ENCODE results near the gene WDPCP. TPM values are rescaled to one million over a fixed set of nuclear protein-coding genes. Genes with fewer than 3 reads are reported as not detected.

WDPCP gene
- total and polyA plus RNA-seq, 2 of the 4 experiments (the other 2 are of a cell fraction): 2.2 to 10.2 TPM

- intact Hi-C loops (cut with micrococcal nuclease): no loop called here
Measured at GRCh38 chr2:63613391-63613901, 25.2 kb upstream of the WDPCP start.

More at GRCh38 chr2:63613391-63613901, 25.2 kb upstream of the WDPCP start:
- WGBS, 2 experiments (ENCODE audit: extremely low coverage in 2 of 2, insufficient read length in 1 of 2): no CpG with 5 or more reads among the region's 2 CpGs
- Histone ChIP-seq H3K9me1 (ENCODE audit: insufficient read depth, low read length) (no peaks in the 10 kb centered on the region; the same call in none of the 2 replicates), H2BK20ac (ENCODE audit: low read depth, low read length) (no peak overlapping the region), H4K5ac (ENCODE audit: low read depth, low read length) (no peak overlapping the region), H4K20me1 (ENCODE audit: insufficient read depth, low read length) (no peaks in the 10 kb centered on the region), H3K27me3 (ENCODE audit: control insufficient read depth, insufficient read depth, low read length) (no peaks in the 10 kb centered on the region), H2AFZ (replicated peaks; ENCODE audit: low read length, poor library complexity) (no peak overlapping the region), H3K79me1 (ENCODE audit: low read depth in 1 of 2, low read length in 2 of 2) (no peaks in the 10 kb centered on the region), H4K91ac (ENCODE audit: insufficient read depth, low read depth, low read length) (no peak overlapping the region), H3K27ac (ENCODE audit: insufficient read depth, low read length) (no peak overlapping the region), H2AK9ac (replicated peaks; ENCODE audit: low read depth, low read length, poor library complexity) (peak overlapping the region; percentile 51), H3K56ac (ENCODE audit: extremely low read depth, insufficient read depth, low read length) (no peak overlapping the region), H3K36me3 (ENCODE audit: control insufficient read depth, insufficient read depth, low read length) (no peaks in the 10 kb centered on the region), H4K8ac (ENCODE audit: low read depth in 2 of 2, low read length in 2 of 2) (peak overlapping the region in 1 of 2 experiments; percentile 15; a peak in 1 of 4 replicates), H2AK5ac (ENCODE audit: low read depth, low read length) (no peak overlapping the region), H3K18ac (ENCODE audit: low read depth, low read length) (no peak overlapping the region), H3K4me3 (ENCODE audit: insufficient read depth, low read depth, low read length) (no peak overlapping the region), H3K4ac (ENCODE audit: low read depth, low read length) (no peak overlapping the region), H3K4me2 (ENCODE audit: low read depth, low read length) (no peak overlapping the region), H2BK15ac (ENCODE audit: low read depth, low read length) (no peak overlapping the region), H3K4me1 (ENCODE audit: control insufficient read depth, insufficient read depth, low read length) (peaks cover 2% of the 10 kb centered on the region; the same call in 1 of the 2 replicates), H3K9ac (ENCODE audit: low read depth, low read length) (no peak overlapping the region), H2BK120ac (ENCODE audit: low read depth, low read length) (no peak overlapping the region), H2BK5ac (ENCODE audit: low read depth, low read length, poor library complexity, severe bottlenecking) (no peak overlapping the region), H3K9me3 (ENCODE audit: control insufficient read depth, insufficient read depth, low read length) (no peaks in the 10 kb centered on the region), H3K23ac (ENCODE audit: low read depth, low read length) (no peak overlapping the region), H3K14ac (replicated peaks; ENCODE audit: low read depth, low read length) (0 out of 2 replicates have a peak overlapping the region, but pooled peaks have one; percentile 21)
- DNase-seq: no peak
- ChIA-PET POLR2A (ENCODE audit: unreplicated experiment) (no interaction called here), CTCF (no interaction called here)
- in situ Hi-C loops (cut with MboI; ENCODE audit: low sequenced_read_pairs): no loop called here
- BruUV-seq (replicated peaks): no TSS peak
- TF ChIP-seq FOS (IDR thresholded peaks at IDR 0.05; ENCODE audit: low read depth, low read length) (no peak), MAFK (IDR thresholded peaks at IDR 0.05; ENCODE audit: low read depth, low read length) (no peak), CTCF (conservative IDR thresholded peaks at IDR 0.05; ENCODE audit: low read depth, low read length) (no peak), POLR2A (IDR thresholded peaks at IDR 0.05; ENCODE audit: low read depth, low read length) (no peak)
- dilution Hi-C loops (cut with HindIII; ENCODE audit: low sequenced_read_pairs, unreplicated experiment): no loop called here
- no peak for ATAC-seq (ENCODE audit: low read depth)

Measured in IMR-90 (cell line).